HT-29 (cell line): ENCODE data around the gene DESI2. TPM values are rescaled to one million over a fixed set of nuclear protein-coding genes. Genes with fewer than 3 reads are reported as not detected.

Experiments used
- DNase-seq: peaks from one replicate; pipeline ENCODE4 v3.0.0-alpha.2; 2015; ENCODE audit warnings: low spot score
- total RNA-seq: library from RNA; depleted of rRNA; stranded (reverse); fragments of >200 nt; shearing (Covaris generic); gene quantifications from 2 replicates; pipeline ENCODE4 v1.2.3, GENCODE V29; 2014; rRNA removed

DESI2 gene
- 23.9 and 25.0 TPM in 2 replicates for total RNA-seq

GRCh38 chr1:244652623-244653438 lies at the start of gene DESI2:
TSS of gene DESI2 (plus strand) at chr1:244653126. CDS start at chr1:244653314, 188 bp downstream.
- peak; percentile 97 for DNase-seq

- peak; percentile 52 for DNase-seq
Measured at GRCh38 chr1:244603498-244603897, 49.4 kb upstream of the DESI2 start.

- no peak for DNase-seq
Measured at GRCh38 chr1:244605835-244606370, 47.0 kb upstream of the DESI2 start.

GRCh38 chr1:244614113-244614836 lies 38.7 kb upstream of the DESI2 start:
- DNase-seq, result no peak

- DNase-seq, result no peak
Measured at GRCh38 chr1:244614879-244615278, 38.0 kb upstream of the DESI2 start.

- no peak for DNase-seq
Measured at GRCh38 chr1:244615301-244615700, 37.6 kb upstream of the DESI2 start.

- DNase-seq, result no peak
Measured at GRCh38 chr1:244626709-244627108, 26.2 kb upstream of the DESI2 start.

GRCh38 chr1:244628789-244629188 lies 24.1 kb upstream of the DESI2 start:
- no peak for DNase-seq

- DNase-seq, result no peak
Measured at GRCh38 chr1:244633140-244633539, 19.8 kb upstream of the DESI2 start.

- no peak for DNase-seq
Measured at GRCh38 chr1:244634546-244634945, 18.4 kb upstream of the DESI2 start.

- DNase-seq, result peak; percentile 10
Measured at GRCh38 chr1:244636488-244637259, 16.3 kb upstream of the DESI2 start.

GRCh38 chr1:244639561-244639960 lies 13.4 kb upstream of the DESI2 start:
- DNase-seq, result no peak

GRCh38 chr1:244640917-244641316 lies 12.0 kb upstream of the DESI2 start:
- DNase-seq, result no peak

- no peak for DNase-seq
Measured at GRCh38 chr1:244642526-244642925, 10.4 kb upstream of the DESI2 start.

GRCh38 chr1:244642988-244643387 lies 9.9 kb upstream of the DESI2 start:
- no peak for DNase-seq

- DNase-seq, result no peak
Measured at GRCh38 chr1:244645414-244645813, 7.5 kb upstream of the DESI2 start.

GRCh38 chr1:244645890-244646289 lies 7.0 kb upstream of the DESI2 start:
- DNase-seq, result no peak

GRCh38 chr1:244647819-244648218 lies 5.1 kb upstream of the DESI2 start:
- DNase-seq, result no peak

- DNase-seq, result no peak
Measured at GRCh38 chr1:244651956-244652622, 837 bp upstream of the DESI2 start.

GRCh38 chr1:244653439-244654107 lies 647 bp downstream of the DESI2 start:
- DNase-seq, result peak; percentile 33
